H9 (cell line): ENCODE results near the gene CCDC70. TPM values are rescaled to one million over a fixed set of nuclear protein-coding genes. Genes with fewer than 3 reads are reported as not detected.

ENCODE experiments used
- DNase-seq: peaks from one replicate; pipeline ENCODE4 v3.0.0-alpha.2; 2017
- H2AFZ ChIP-seq: one replicate; pipeline ENCODE4 v1.6.1; 2013; ENCODE audit warnings: mild to moderate bottlenecking, low read length, control low read depth, moderate library complexity
- H2AK5ac ChIP-seq: 2 replicates; pipeline ENCODE4 v1.6.1; 2013; ENCODE audit warnings: low read length, control low read depth, mixed read lengths; ENCODE audit not compliant: insufficient read length
- H2BK120ac ChIP-seq: one replicate; pipeline ENCODE4 v1.6.1; 2013; ENCODE audit warnings: low read depth, mild to moderate bottlenecking, low read length, control low read depth, inconsistent platforms; ENCODE audit not compliant: poor library complexity, severe bottlenecking
- H2BK12ac ChIP-seq: 2 replicates; pipeline ENCODE4 v1.6.1; 2013; ENCODE audit warnings: low read length, control low read depth, mixed read lengths, low read depth; ENCODE audit not compliant: insufficient read length
- H2BK15ac ChIP-seq: 2 replicates; pipeline ENCODE4 v1.6.1; 2013; ENCODE audit warnings: low read depth, low read length, control low read depth
- H2BK20ac ChIP-seq: one replicate; pipeline ENCODE4 v1.6.1; 2013; ENCODE audit warnings: low read depth, mild to moderate bottlenecking, low read length, control low read depth, inconsistent platforms; ENCODE audit not compliant: poor library complexity, severe bottlenecking
- H2BK5ac ChIP-seq: 2 replicates; pipeline ENCODE4 v1.6.1; 2013; ENCODE audit warnings: low read length, control low read depth, mixed read lengths; ENCODE audit not compliant: insufficient read length
- H3K14ac ChIP-seq: 2 replicates; pipeline ENCODE4 v1.6.1; 2013; ENCODE audit warnings: low read length, control low read depth; ENCODE audit not compliant: insufficient read depth
- H3K18ac ChIP-seq: 2 replicates; pipeline ENCODE4 v1.6.1; 2013; ENCODE audit warnings: low read depth, mild to moderate bottlenecking, mixed read lengths, low read length, control low read depth; ENCODE audit not compliant: insufficient read length
- H3K23ac ChIP-seq: 2 replicates; pipeline ENCODE4 v1.6.1; 2013; ENCODE audit warnings: low read length, control low read depth, mixed read lengths, low read depth; ENCODE audit not compliant: insufficient read length
- H3K23me2 ChIP-seq: 2 replicates; pipeline ENCODE4 v1.6.1; 2013; ENCODE audit warnings: low read depth, mild to moderate bottlenecking, mixed read lengths, low read length, control low read depth; ENCODE audit not compliant: insufficient read length, poor library complexity, severe bottlenecking
- H3K27ac ChIP-seq: 2 replicates; pipeline ENCODE4 v1.5.1; 2013; ENCODE audit warnings: low read length, control low read depth, mixed read lengths, low read depth; ENCODE audit not compliant: insufficient read length
- H3K27me3 ChIP-seq: 2 replicates; pipeline ENCODE4 v1.6.1; 2013; ENCODE audit warnings: low read length, control low read depth, inconsistent platforms; ENCODE audit not compliant: insufficient read depth
- H3K4ac ChIP-seq: 2 replicates; pipeline ENCODE4 v1.6.1; 2013; ENCODE audit warnings: low read depth, mild to moderate bottlenecking, control low read depth, inconsistent platforms, low read length, moderate library complexity
- H3K4me1 ChIP-seq: 2 replicates; pipeline ENCODE4 v1.6.1; 2013; ENCODE audit warnings: low read length, control low read depth, inconsistent platforms; ENCODE audit not compliant: insufficient read depth
- H3K4me2 ChIP-seq: 2 replicates; pipeline ENCODE4 v1.6.1; 2013; ENCODE audit warnings: low read length, control low read depth, mixed read lengths; ENCODE audit not compliant: insufficient read length, insufficient read depth
- H3K56ac ChIP-seq: 2 replicates; pipeline ENCODE4 v1.6.1; 2013; ENCODE audit warnings: low read depth, mild to moderate bottlenecking, mixed read lengths, low read length, control low read depth; ENCODE audit not compliant: insufficient read length
- H3K79me1 ChIP-seq: 2 replicates; pipeline ENCODE4 v1.6.1; 2013; ENCODE audit warnings: low read depth, mild to moderate bottlenecking, moderate library complexity, low read length, control low read depth, inconsistent platforms; ENCODE audit not compliant: insufficient read depth, poor library complexity, severe bottlenecking
- H3K79me2 ChIP-seq: 2 replicates; pipeline ENCODE4 v1.6.1; 2013; ENCODE audit warnings: low read length, control low read depth, inconsistent platforms; ENCODE audit not compliant: insufficient read depth
- H3K9ac ChIP-seq: 2 replicates; pipeline ENCODE4 v1.6.1; 2013; ENCODE audit warnings: low read length, control low read depth, mixed read lengths; ENCODE audit not compliant: insufficient read length; ENCODE audit errors: extremely low read depth
- H3K9me3 ChIP-seq: one replicate; pipeline ENCODE4 v1.6.1; 2013; ENCODE audit warnings: low read depth, low read length, inconsistent platforms; ENCODE audit not compliant: control insufficient read depth
- H3T11ph ChIP-seq: one replicate; pipeline ENCODE4 v1.6.1; 2013; ENCODE audit warnings: mild to moderate bottlenecking, low read length, control low read depth, inconsistent platforms
- H4K20me1 ChIP-seq: one replicate; pipeline ENCODE4 v1.6.1; 2013; ENCODE audit not compliant: control insufficient read depth, insufficient read length, insufficient read depth
- H4K5ac ChIP-seq: 2 replicates; pipeline ENCODE4 v1.6.1; 2013; ENCODE audit warnings: low read depth, mild to moderate bottlenecking, mixed read lengths, low read length, control low read depth; ENCODE audit not compliant: insufficient read length
- H4K8ac ChIP-seq: replicated peaks from 2 replicates; pipeline ENCODE4 v1.6.1; 2013; ENCODE audit warnings: low read length, control low read depth, mixed read lengths, low read depth; ENCODE audit not compliant: insufficient read length
- H4K91ac ChIP-seq: 2 replicates; pipeline ENCODE4 v1.6.1; 2013; ENCODE audit warnings: low read depth, mild to moderate bottlenecking, moderate library complexity, mixed read lengths, low read length, control low read depth; ENCODE audit not compliant: insufficient read length
- H3K27ac Mint-ChIP-seq, 3 experiments: 2 replicates in 2 of 3; 3 replicates in 1 of 3; pipeline ENCODE4 v1.8.0; 2020 to 2021; ENCODE audit warnings: mixed read lengths in 3 of 3, mild to moderate bottlenecking in 1 of 3, moderate library complexity in 1 of 3
- H3K27me3 Mint-ChIP-seq: 2 replicates; pipeline ENCODE4 v1.8.0; 2021; ENCODE audit warnings: low read depth, mild to moderate bottlenecking, moderate library complexity, mixed read lengths
- H3K36me3 Mint-ChIP-seq, 3 experiments: 2 replicates in 2 of 3; 3 replicates in 1 of 3; pipeline ENCODE4 v1.8.0; 2020 to 2021; ENCODE audit warnings: low read depth in 3 of 3, mixed read lengths in 3 of 3; ENCODE audit not compliant: insufficient read depth in 1 of 3
- H3K4me1 Mint-ChIP-seq, 2 experiments: 2 replicates each; pipeline ENCODE4 v1.8.0; 2020; ENCODE audit warnings: mixed read lengths in 2 of 2
- H3K4me3 Mint-ChIP-seq, 2 experiments: 2 replicates in 1 of 2; 3 replicates in 1 of 2; pipeline ENCODE4 v1.8.0; 2020 to 2021; ENCODE audit warnings: mild to moderate bottlenecking in 2 of 2, mixed read lengths in 2 of 2, moderate library complexity in 1 of 2
- H3K9me3 Mint-ChIP-seq, 2 experiments: 2 replicates in 1 of 2; 3 replicates in 1 of 2; pipeline ENCODE4 v1.8.0; 2020; ENCODE audit warnings: mild to moderate bottlenecking in 2 of 2, mixed read lengths in 2 of 2, moderate library complexity in 1 of 2
- WGBS: extraction: QIAGEN DNeasy Blood & Tissue Kit; methylation state at CpG from one replicate; pipeline ENCODE4 v1.1.7; 2013; ENCODE audit warnings: missing lambda C conversion rate, low lambda C conversion rate, mixed read lengths; ENCODE audit not compliant: insufficient read length; ENCODE audit errors: extremely low coverage; 5-methylcytosine and 5-hydroxymethylcytosine counted together
- long read RNA-seq: library from polyadenylated mRNA; unstranded; transcript quantifications from one replicate; pipeline ENCODE4 v2.0.0, GENCODE V29; 2020
- total RNA-seq: library from RNA; stranded (reverse); gene quantifications from 2 replicates; pipeline ENCODE4 v1.2.1, GENCODE V29; 2021
- TF ChIP-seq, protein P1 (sequence below): fragments of 200-600 bp; sonication (generic); conservative IDR thresholded peaks from 3 replicates; pipeline ENCODE4 v1.8.0; 2021; ENCODE audit warnings: antibody characterized with exemption, mild to moderate bottlenecking

The CCDC70 gene
- total RNA-seq, result not detected in 2 replicates
- long read RNA-seq, result 0 reads

GRCh38 chr13:51861723-51862300 is at the start of gene CCDC70:
Gene CCDC70 (plus strand): TSS chr13:51861969. CDS start chr13:51865412, 3,443 bp downstream.
- no CpG with 5 or more reads among the region's 5 CpGs for WGBS
- Mint-ChIP-seq H3K4me3 (no peak within 1 kb of the TSS), H3K36me3 (no peaks in the 10 kb centered on the region), H3K27me3 (peaks cover 5% of the 10 kb centered on the region), H3K27ac (no peak within 1 kb of the TSS), H3K4me1 (peaks cover 7 to 11% of the 10 kb centered on the region in 2 experiments), H3K9me3 (no peaks in the 10 kb centered on the region)
- H2BK120ac ChIP-seq, result no peak within 1 kb of the TSS
- no peak within 1 kb of the TSS for H4K5ac ChIP-seq
- H3K9ac ChIP-seq, result no peak within 1 kb of the TSS
- H3K23ac ChIP-seq, result no peak within 1 kb of the TSS
- no peak within 1 kb of the TSS for H4K91ac ChIP-seq
- H3K9me3 ChIP-seq, result no peaks in the 10 kb centered on the region
- no peak within 1 kb of the TSS for H3K18ac ChIP-seq
- no peak within 1 kb of the TSS for H3K56ac ChIP-seq
- H3K27me3 ChIP-seq, result no peaks in the 10 kb centered on the region
- H3K27ac ChIP-seq, result no peak within 1 kb of the TSS
- H3T11ph ChIP-seq, result no peak within 1 kb of the TSS
- TF ChIP-seq, protein P1, sequence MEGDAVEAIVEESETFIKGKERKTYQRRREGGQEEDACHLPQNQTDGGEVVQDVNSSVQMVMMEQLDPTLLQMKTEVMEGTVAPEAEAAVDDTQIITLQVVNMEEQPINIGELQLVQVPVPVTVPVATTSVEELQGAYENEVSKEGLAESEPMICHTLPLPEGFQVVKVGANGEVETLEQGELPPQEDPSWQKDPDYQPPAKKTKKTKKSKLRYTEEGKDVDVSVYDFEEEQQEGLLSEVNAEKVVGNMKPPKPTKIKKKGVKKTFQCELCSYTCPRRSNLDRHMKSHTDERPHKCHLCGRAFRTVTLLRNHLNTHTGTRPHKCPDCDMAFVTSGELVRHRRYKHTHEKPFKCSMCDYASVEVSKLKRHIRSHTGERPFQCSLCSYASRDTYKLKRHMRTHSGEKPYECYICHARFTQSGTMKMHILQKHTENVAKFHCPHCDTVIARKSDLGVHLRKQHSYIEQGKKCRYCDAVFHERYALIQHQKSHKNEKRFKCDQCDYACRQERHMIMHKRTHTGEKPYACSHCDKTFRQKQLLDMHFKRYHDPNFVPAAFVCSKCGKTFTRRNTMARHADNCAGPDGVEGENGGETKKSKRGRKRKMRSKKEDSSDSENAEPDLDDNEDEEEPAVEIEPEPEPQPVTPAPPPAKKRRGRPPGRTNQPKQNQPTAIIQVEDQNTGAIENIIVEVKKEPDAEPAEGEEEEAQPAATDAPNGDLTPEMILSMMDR, result no peak
- no peaks in the 10 kb centered on the region for H4K20me1 ChIP-seq
- no peak within 1 kb of the TSS for H2BK5ac ChIP-seq
- no peak within 1 kb of the TSS for H2BK15ac ChIP-seq
- DNase-seq, result no peak
- no peak within 1 kb of the TSS; the same call in 1 of the 2 replicates for H3K14ac ChIP-seq
- no peaks in the 10 kb centered on the region for H3K23me2 ChIP-seq
- H2AFZ ChIP-seq, result no peak within 1 kb of the TSS
- no peaks in the 10 kb centered on the region for H3K4me1 ChIP-seq
- no peak within 1 kb of the TSS for H4K8ac ChIP-seq
- no peak within 1 kb of the TSS for H2AK5ac ChIP-seq
- no peaks in the 10 kb centered on the region for H3K79me2 ChIP-seq
- no peak within 1 kb of the TSS for H2BK20ac ChIP-seq
- H2BK12ac ChIP-seq, result no peak within 1 kb of the TSS
- no peak within 1 kb of the TSS for H3K4me2 ChIP-seq
- H3K79me1 ChIP-seq, result no peaks in the 10 kb centered on the region
- no peak within 1 kb of the TSS for H3K4ac ChIP-seq
